ENCODE measurements around the gene DIP2A.
"Not testable (repeated sequence)": the region's sequence is repeated elsewhere in the genome, so short reads cannot be mapped to it uniquely, and the experiment has no call there.

DIP2A gene

GRCh38 chr21:46567348-46567747, 108.7 kb downstream of the DIP2A start:
- FAIRE-seq (no peak), DNase-seq (ENCODE audit: extremely low spot score, insufficient read length, low read depth) (no peak)

- no peak for DNase-seq (ENCODE audit: extremely low spot score, insufficient read length, low read depth)
These were observed 109.9 kb downstream of the DIP2A start for GRCh38 chr21:46568562-46568961.

GRCh38 chr21:46569081-46569480, 110.4 kb downstream of the DIP2A start:
- no peak for FAIRE-seq

More at GRCh38 chr21:46568562-46568961, 109.9 kb downstream of the DIP2A start:
- no peak for FAIRE-seq

GRCh38 chr21:46570119-46570518, 111.4 kb downstream of the DIP2A start:
- FAIRE-seq (no peak), DNase-seq (ENCODE audit: extremely low spot score, insufficient read length, low read depth) (no peak)

More at GRCh38 chr21:46569081-46569480, 110.4 kb downstream of the DIP2A start:
- DNase-seq (ENCODE audit: extremely low spot score, insufficient read length, low read depth) = no peak

- no peak for FAIRE-seq
These were observed 111.9 kb downstream of the DIP2A start for GRCh38 chr21:46570631-46571030.

GRCh38 chr21:46572850-46573249, 114.2 kb downstream of the DIP2A start:
- FAIRE-seq = no peak
- no peak for DNase-seq (ENCODE audit: extremely low spot score, insufficient read length, low read depth)

More at GRCh38 chr21:46570631-46571030, 111.9 kb downstream of the DIP2A start:
- no peak for DNase-seq (ENCODE audit: extremely low spot score, insufficient read length, low read depth)

- FAIRE-seq; DNase-seq (ENCODE audit: extremely low spot score, insufficient read length, low read depth): not testable (repeated sequence)
These were observed 119.1 kb downstream of the DIP2A start for GRCh38 chr21:46577786-46578185.

- not testable (repeated sequence) for FAIRE-seq
These were observed 120.7 kb downstream of the DIP2A start for GRCh38 chr21:46579394-46579793.

GRCh38 chr21:46581780-46582307, 123.2 kb downstream of the DIP2A start:
- FAIRE-seq (no peak), DNase-seq (ENCODE audit: extremely low spot score, insufficient read length, low read depth) (no peak)

More at GRCh38 chr21:46579394-46579793, 120.7 kb downstream of the DIP2A start:
- not testable (repeated sequence) for DNase-seq (ENCODE audit: extremely low spot score, insufficient read length, low read depth)

GRCh38 chr21:46585191-46585953, 126.7 kb downstream of the DIP2A start:
- DNase-seq (ENCODE audit: extremely low spot score, insufficient read length, low read depth) (no peak), FAIRE-seq (no peak)

- FAIRE-seq = no peak
- no peak for DNase-seq (ENCODE audit: extremely low spot score, insufficient read length, low read depth)
These were observed 135.6 kb downstream of the DIP2A start for GRCh38 chr21:46594276-46594675.

GRCh38 chr21:46596201-46596600, 137.5 kb downstream of the DIP2A start:
- no peak for FAIRE-seq
- DNase-seq (ENCODE audit: extremely low spot score, insufficient read length, low read depth) = no peak

GRCh38 chr21:46597031-46597430, 138.3 kb downstream of the DIP2A start:
- FAIRE-seq = no peak

GRCh38 chr21:46597896-46598343, 139.2 kb downstream of the DIP2A start:
- DNase-seq (ENCODE audit: extremely low spot score, insufficient read length, low read depth) = no peak
- no peak for FAIRE-seq

More at GRCh38 chr21:46597031-46597430, 138.3 kb downstream of the DIP2A start:
- DNase-seq (ENCODE audit: extremely low spot score, insufficient read length, low read depth) = no peak

- DNase-seq (ENCODE audit: extremely low spot score, insufficient read length, low read depth) = no peak
- no peak for FAIRE-seq
These were observed 140.2 kb downstream of the DIP2A start for GRCh38 chr21:46598581-46599572.

- no peak for DNase-seq (ENCODE audit: extremely low spot score, insufficient read length, low read depth)
- FAIRE-seq = no peak
These were observed 141.6 kb downstream of the DIP2A start for GRCh38 chr21:46600305-46600704.

- DNase-seq (ENCODE audit: extremely low spot score, insufficient read length, low read depth) = no peak
- FAIRE-seq = no peak
These were observed 142.3 kb downstream of the DIP2A start for GRCh38 chr21:46600978-46601377.

- no peak for FAIRE-seq
These were observed 144.5 kb downstream of the DIP2A start for GRCh38 chr21:46603228-46603627.

GRCh38 chr21:46604329-46604974, 145.8 kb downstream of the DIP2A start:
- no peak for FAIRE-seq
- DNase-seq (ENCODE audit: extremely low spot score, insufficient read length, low read depth) = no peak

More at GRCh38 chr21:46603228-46603627, 144.5 kb downstream of the DIP2A start:
- DNase-seq (ENCODE audit: extremely low spot score, insufficient read length, low read depth) = no peak
